Measurements from ENCODE around the gene DGLUCY.
"Not testable (repeated sequence)": the region's sequence is repeated elsewhere in the genome, so short reads cannot be mapped to it uniquely, and the experiment has no call there.

Gene DGLUCY

DNA sequence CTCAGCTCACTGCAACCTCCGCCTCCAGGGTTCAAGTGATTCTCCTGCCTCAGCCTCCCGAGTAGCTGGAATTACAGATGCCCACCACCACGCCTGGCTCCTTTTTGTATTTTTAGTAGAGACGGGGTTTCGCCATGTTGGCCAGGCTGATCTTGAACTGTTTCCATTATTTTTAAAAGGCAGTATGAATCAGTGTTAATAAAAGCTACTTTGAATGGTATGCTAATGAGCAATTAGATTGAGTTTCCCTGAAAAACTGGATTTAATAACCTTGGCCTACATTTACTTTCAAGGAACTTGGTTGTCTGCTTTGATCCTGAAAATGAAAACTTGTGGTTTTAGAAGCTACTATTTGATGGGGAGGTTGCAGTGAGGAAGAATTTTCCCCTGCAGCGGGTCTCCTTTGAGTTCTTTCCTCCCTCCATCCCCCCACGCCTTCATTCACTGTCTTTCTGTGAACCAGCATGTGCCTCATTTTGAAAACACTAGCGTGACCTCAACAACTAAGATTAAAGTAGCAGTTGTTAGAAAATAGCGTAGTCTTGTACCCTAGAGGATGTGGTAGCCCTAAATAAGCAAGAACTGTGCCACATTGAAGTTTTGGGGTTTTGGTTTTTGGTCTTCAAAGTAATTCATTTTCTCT is 35.7 kb upstream of the DGLUCY start:
- TF ChIP-seq, protein P1, sequence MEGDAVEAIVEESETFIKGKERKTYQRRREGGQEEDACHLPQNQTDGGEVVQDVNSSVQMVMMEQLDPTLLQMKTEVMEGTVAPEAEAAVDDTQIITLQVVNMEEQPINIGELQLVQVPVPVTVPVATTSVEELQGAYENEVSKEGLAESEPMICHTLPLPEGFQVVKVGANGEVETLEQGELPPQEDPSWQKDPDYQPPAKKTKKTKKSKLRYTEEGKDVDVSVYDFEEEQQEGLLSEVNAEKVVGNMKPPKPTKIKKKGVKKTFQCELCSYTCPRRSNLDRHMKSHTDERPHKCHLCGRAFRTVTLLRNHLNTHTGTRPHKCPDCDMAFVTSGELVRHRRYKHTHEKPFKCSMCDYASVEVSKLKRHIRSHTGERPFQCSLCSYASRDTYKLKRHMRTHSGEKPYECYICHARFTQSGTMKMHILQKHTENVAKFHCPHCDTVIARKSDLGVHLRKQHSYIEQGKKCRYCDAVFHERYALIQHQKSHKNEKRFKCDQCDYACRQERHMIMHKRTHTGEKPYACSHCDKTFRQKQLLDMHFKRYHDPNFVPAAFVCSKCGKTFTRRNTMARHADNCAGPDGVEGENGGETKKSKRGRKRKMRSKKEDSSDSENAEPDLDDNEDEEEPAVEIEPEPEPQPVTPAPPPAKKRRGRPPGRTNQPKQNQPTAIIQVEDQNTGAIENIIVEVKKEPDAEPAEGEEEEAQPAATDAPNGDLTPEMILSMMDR (IDR thresholded peaks at IDR 0.05; ENCODE audit: borderline replicate concordance, control extremely low read depth, extremely low read depth, insufficient read depth, missing control alignments), result no peak
- DNase-seq (ENCODE audit: low spot score), result peak; percentile 53
- in situ Hi-C loops (cut with MboI; ENCODE audit: low sequenced_read_pairs, unreplicated experiment), result no loop called here

DNA sequence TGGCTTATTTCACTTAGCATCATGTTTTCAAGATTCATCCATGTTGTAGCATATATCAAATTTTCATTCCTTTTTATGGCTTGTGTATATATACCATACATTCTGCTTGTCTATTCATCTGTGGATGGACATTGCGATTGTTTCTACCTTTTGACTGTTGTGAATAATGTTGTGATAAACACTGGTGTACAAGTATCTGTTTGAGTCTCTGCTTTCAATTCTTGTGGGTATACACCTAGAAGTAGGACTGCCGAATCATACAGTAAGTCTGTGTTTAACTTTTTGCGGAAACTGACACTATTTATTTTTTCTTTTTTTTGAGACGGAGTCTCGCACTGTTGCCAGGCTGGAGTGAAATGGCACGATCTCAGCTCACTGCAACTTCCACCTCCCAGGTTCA is 33.8 kb upstream of the DGLUCY start:
- TF ChIP-seq, protein P1 (IDR thresholded peaks at IDR 0.05; ENCODE audit: borderline replicate concordance, control extremely low read depth, extremely low read depth, insufficient read depth, missing control alignments), result no peak
- in situ Hi-C loops (cut with MboI; ENCODE audit: low sequenced_read_pairs, unreplicated experiment), result no loop called here
- no peak for DNase-seq (ENCODE audit: low spot score)

DNA sequence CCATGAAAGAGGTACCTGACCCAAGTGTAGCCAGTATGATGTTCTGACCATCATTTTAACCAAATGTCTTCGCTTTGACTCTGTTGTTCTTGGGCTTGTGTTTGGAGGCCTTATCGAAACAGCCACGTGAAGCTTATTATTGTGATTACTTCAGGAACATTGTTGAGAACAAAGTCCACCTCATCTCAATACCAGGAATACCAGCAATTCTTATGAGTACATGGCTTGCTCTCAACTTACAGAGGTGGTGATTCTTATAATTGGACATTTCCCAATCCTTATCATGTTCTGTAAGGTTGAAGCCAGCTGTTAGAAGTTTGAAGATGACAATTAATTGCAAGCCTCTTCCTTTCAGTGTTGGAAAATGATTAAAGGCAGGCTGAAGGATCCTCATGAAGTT is 31.6 kb upstream of the DGLUCY start:
- in situ Hi-C loops (cut with MboI; ENCODE audit: low sequenced_read_pairs, unreplicated experiment), result no loop called here
- TF ChIP-seq, protein P1 (IDR thresholded peaks at IDR 0.05; ENCODE audit: borderline replicate concordance, control extremely low read depth, extremely low read depth, insufficient read depth, missing control alignments), result no peak
- DNase-seq (ENCODE audit: low spot score), result no peak

DNA sequence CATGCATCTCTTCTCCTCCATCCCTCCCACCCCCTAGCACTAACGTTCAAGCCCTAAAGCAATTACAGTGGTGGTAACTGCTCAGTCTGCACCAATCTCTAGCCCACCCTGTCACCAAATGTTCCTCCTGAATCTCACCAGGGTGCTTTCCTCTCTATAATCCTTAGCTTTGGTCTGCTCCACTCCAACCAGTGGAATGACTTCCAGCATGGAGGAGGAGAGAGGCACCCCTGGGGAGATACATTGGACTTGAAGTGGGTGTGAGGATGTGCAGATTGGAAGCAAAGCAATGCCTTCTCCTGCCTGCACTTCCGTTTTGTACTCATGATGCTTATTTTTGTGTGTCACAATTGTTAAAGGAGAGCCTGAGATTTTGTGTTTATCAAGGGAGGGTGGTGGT is 29.4 kb upstream of the DGLUCY start:
- no peak for DNase-seq (ENCODE audit: low spot score)
- in situ Hi-C loops (cut with MboI; ENCODE audit: low sequenced_read_pairs, unreplicated experiment), result no loop called here

DNA sequence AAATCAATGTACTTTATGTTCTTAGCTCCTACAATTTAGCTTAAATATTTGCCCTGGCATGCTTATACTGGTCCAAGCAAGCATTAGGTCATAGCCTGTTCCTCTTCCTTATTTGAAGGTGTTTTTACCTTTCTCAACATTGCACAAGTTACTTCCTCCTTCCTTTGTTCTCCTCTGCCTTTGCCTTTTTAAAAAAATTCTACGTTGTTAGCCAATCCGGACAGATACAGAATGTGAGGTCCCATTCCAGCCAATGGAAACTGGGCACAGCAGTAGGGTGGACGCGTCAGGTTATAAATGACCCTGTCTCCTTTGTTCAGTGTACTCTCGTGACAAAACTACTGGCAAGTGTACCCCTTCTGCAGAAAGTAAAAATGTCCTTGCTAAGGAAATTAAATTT is 26.4 kb upstream of the DGLUCY start:
- in situ Hi-C loops (cut with MboI; ENCODE audit: low sequenced_read_pairs, unreplicated experiment); DNase-seq (ENCODE audit: low spot score): not testable (repeated sequence)

More for the DNA sequence above, 29.4 kb upstream of the DGLUCY start:
- TF ChIP-seq, protein P1 (IDR thresholded peaks at IDR 0.05; ENCODE audit: borderline replicate concordance, control extremely low read depth, extremely low read depth, insufficient read depth, missing control alignments), result no peak

DNA sequence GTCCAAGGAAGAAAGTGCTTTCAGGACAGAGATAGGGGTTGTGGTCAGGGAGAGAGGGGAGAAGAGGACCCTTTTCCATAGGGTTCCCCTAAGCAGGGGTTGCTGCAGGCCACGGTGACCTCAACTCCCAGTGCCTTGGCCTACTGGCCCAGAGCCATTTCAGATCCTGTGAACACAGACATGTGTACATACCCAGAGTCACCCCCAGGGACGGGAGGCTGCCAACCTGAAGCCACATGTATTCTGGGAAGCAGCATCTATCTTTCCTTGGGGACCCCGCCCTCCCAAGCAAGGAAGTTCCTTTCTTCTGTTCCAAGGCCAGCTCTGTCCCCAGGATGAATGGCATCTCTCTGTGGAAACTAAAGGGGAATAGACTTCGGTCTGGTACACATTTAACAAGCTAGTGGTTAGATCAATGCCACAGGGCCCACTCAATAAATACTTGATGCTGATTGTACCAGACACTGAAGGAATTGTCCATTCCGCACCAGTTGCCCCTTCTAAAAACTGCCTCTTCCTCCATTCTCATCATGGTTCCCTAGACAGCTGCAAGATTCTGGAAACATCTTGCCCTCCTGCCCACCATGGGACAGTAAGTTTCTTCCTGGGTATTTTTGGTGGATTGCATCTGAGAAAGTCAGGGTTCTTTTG is 25.2 kb upstream of the DGLUCY start:
- TF ChIP-seq, protein P1 (IDR thresholded peaks at IDR 0.05; ENCODE audit: borderline replicate concordance, control extremely low read depth, extremely low read depth, insufficient read depth, missing control alignments), result no peak
- DNase-seq (ENCODE audit: low spot score), result no peak
- in situ Hi-C loops (cut with MboI; ENCODE audit: low sequenced_read_pairs, unreplicated experiment), result no loop called here

DNA sequence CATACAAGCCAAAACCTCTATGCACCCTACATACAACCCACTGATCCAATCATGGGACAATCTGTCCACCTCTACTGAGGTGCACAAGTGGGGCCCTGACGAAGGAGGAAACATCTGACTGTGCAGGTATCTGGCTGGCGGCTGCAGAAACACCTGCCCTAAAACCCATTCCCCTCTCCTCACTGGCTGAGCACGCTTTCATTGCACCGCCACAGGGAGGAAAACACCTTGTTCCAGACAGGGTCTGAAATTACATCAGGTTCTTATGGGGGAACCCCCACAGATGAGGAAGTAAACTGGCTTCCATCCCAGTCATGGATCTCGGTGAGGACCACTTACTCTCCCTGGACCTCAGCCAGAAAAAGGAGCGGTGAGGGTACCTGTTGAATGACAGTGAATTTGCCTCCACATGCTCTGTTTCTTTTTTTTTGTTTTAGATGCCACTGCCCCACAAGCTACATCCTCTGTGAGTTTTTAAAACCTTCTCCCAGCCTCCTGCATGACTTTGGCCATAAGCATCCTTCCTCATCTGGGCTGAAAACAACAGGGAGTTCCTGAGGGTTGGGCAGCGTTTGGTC is 23.8 kb upstream of the DGLUCY start:
- TF ChIP-seq, protein P1 (IDR thresholded peaks at IDR 0.05; ENCODE audit: borderline replicate concordance, control extremely low read depth, extremely low read depth, insufficient read depth, missing control alignments), result no peak
- in situ Hi-C loops (cut with MboI; ENCODE audit: low sequenced_read_pairs, unreplicated experiment), result no loop called here
- DNase-seq (ENCODE audit: low spot score), result no peak

Measured in GM13976 (cell line).